Adipose tissue (tissue), 3 donors: Measurements from ENCODE around the gene ADGRV1. TPM values are rescaled to one million over a fixed set of nuclear protein-coding genes. Genes with fewer than 3 reads are reported as not detected.
"Not testable (repeated sequence)": the region's sequence is repeated elsewhere in the genome, so short reads cannot be mapped to it uniquely, and the experiment has no call there.

Experiments
- H3K27ac ChIP-seq: one replicate; pipeline ENCODE4 v1.5.1; 2013; ENCODE audit warnings: low read depth, low read length
- WGBS, 3 donors: extraction: QIAGEN DNeasy Blood & Tissue Kit; methylation state at CpG; one replicate each; pipeline ENCODE4 v1.1.7; 2013; 5-methylcytosine and 5-hydroxymethylcytosine counted together
- polyA plus RNA-seq, 3 donors: library from polyadenylated mRNA; stranded (reverse); fragments of 200-250 nt; gene quantifications; one replicate each; pipeline ENCODE4 v1.2.3, GENCODE V29; 2013
- donor health status: healthy with polysubstance abuse.
- donor health status: Bipolar disorder and iron deficiency.
- donor health status: healthy.

Gene ADGRV1
- polyA plus RNA-seq, 3 donors: 0.33 to 1.6 (median 0.34) TPM

DNA sequence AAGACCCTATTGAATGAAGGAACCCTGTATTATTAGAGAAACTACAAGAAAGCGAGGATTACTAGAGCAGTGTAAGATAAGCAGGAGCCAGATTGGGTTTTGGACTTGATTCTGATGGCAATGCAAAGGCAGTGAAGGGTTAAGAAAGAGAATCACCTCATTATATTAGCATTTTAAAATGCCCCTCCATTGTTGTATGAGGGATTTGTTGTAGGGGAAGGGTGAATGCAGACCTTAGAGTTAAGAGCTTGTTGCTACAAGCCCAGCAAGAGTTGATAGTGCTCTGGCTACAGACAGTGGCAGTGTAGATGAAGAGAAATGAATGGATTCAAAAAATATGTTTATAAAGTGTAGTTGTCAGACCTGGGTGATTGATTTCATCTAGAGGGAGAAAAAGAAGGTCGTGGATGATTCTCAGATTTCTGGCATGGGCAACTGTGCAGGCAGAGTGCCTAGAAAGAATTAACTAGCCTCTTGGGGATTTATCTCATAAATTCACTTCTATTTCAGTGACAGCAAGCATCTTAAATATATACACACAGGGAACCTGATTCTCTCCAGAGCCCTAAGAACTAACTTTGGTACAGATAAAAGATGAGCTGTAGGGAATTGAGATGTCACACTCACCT is 479.7 kb downstream of the ADGRV1 start:
- WGBS, 3 donors: 53 to 60% (median 57%) methylated on average over 2 of the region's 2 CpGs
- H3K27ac ChIP-seq: no peak overlapping the region

DNA sequence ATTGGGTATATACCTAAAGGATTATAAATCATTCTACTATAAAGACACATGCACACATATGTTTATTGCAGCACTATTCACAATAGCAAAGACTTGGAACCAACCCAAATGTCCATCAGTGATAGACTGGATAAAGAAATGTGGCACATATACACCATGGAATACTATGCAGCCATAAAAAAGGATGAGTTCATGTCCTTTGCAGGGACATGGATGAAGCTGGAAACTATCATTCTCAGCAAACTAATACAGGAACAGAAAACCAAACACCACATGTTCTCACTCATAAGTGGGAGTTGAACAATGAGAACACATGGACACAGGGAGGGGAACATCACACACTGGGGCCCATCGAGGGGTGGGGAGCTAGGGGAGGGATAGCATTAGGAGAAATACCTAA is 482.5 kb downstream of the ADGRV1 start:
- 83 to 100% (median 93%) methylated on average over 1 of the region's 1 CpG for WGBS, 3 donors
- not testable (repeated sequence) for H3K27ac ChIP-seq

DNA sequence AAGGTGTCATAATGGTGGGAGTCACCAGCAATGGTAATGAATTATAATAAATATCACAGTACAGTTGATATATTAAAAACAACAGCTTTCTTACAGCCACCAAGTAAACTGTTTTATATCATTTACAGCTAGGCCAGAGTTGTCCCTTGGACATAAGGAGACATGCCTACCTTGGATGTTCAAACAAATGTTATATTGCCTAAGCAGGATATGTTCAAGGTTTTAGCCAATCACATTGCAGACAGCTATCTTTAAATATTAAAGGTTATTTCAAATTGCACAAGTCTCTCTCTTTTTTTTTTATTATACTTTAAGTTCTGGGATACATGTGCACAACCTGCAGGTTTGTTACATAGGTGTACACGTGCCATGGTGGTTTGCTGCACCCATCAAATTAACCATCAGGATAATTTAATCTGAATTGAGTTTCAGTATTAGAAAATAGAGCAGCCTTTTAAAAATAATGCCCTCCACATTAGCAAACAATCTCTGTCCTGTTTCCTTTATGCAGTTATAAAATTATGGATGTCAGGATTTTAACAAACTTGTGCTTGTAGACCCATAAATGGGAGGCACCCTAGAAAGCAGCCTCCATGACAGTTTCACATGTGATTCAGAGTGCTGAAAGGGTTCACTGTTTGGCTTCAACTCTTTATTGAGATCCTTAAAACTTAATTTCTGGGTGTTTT is 483.8 kb downstream of the ADGRV1 start:
- H3K27ac ChIP-seq: no peak overlapping the region
- 91 to 97% (median 94%) methylated on average over 1 of the region's 1 CpG for WGBS, 3 donors

DNA sequence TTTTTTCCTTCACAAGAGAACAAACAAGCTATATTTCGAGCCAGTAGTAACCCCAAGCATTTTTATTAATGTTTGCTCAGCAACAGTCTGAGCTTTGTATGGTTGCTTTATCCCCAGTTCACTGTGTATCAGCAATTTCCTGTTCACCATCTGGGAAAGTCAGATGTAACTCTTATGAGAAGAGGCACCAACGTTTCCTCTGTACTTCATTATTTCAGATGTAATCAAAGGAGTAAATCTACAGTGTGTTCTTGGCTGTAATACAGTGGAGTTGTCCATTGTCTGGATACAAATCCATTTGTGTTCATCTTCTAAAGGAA is 484.3 kb downstream of the ADGRV1 start:
- no peak overlapping the region for H3K27ac ChIP-seq
- WGBS, 3 donors: 29 to 37% (median 34%) methylated on average over 2 of the region's 2 CpGs

DNA sequence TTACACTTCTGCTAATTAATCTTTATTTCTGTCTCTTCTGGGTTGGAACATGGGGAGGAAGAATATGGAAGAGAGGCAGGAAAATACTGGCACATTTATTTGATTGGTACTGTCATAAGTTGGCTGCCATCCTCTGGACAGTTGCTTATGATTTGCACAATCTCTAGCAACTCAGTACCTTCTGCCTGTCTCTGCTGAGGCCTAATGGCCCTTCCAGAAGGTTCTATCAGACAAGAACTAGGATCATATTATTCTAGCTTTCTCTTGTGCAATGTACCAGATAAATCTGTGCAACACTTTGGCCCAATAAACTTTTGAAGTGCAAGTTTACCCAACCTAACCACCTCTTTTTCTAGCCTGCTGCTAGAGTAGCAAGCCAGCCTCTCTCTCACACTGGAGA is 489.5 kb downstream of the ADGRV1 start:
- no peak overlapping the region for H3K27ac ChIP-seq

DNA sequence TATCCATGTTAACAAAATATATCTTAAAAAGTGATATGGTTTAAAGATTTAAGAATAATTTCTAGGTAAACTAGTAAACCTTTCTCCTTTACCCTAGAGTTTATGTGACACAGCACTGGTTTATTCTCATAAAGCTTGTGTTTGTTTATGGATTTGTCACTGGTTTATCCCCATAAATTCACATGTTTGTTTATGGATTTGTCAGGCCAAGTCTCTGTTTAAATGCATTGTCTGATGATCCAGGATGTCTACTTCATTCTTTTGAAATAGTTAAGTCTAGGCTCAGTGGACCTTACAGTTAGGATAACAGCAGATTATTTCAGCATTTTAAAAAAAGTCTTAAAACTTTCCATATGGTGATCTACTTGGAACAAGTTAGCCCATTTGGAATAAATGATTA is 490.5 kb downstream of the ADGRV1 start:
- H3K27ac ChIP-seq: no peak overlapping the region

DNA sequence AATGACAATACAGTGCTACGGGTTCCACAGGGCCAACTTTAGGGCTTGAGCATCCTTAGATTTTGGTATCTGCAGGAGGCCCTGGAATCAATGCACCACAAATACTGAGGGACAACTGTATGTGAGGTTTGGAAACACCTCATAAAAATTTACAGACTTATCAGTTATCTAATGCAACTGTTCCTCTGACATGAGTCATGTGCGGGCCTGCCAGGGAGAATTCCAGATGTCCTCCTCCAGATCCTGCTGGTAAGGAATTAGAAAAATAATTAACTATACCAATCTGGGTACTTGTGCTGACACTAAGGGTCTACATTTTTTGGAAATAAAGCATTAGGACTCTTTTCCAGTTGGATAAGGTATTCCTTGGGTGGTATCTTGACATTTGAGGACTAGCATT is 491.2 kb downstream of the ADGRV1 start:
- whole genome bisulfite sequencing, 3 donors: 89 to 96% (median 91%) methylated on average over 2 of the region's 2 CpGs
- no peak overlapping the region for H3K27ac ChIP-seq

DNA sequence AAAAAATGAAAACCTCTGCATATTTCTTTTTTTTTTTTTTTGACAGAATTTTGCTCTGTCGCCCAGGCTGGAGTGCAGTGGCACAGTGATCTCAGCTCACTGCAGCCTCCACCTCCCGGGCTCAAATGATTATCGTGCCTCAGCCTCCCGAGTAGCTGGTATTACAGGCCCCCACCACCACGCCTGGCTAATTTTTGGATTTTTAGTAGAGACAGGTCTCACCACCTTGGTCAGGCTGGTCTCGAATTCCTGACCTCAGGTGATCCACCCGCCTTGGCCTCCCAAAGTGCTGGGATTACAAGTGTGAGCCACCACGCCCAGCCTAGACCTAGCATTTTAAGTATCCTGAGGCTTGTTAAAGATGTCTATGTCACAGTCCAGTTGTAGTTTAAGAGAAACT is 493.8 kb downstream of the ADGRV1 start:
- not testable (repeated sequence) for H3K27ac ChIP-seq
- 93 to 96% (median 95%) methylated on average over 8 of the region's 8 CpGs for WGBS, 3 donors

DNA sequence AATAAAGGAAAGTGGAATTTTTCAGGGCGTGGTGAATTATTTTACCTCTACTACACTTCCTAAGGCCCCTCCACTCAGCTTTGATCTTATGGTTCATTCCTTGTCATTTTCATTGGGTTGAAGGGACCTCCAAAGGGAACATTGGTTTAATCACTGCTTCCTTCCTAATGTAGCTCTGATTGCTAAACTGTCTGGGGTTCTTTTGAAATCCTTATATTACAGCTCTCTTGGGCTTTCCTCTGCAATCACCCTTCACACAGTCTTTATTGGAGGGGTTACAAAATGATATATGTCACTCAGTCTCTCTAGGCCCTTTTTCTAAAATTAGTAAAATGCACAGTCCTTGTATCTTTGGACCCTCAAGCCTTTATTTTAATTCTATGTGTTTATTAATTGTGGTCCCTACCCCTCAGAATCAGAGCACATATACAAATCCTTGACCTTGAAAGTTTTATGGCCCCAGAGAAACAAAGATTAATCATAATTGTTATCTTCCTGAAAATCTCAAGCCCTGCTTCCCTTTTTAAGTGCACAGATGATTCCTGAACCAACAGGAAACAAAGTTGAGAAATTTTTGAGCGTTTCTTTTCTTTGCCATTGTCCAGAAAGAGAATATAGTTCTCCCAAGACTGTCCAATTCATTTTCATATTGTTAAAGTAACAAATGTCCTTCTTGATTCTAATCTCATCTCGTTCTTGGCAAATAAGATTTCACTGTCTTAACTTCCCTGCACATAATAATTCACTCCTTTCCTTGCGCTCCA is 494.6 kb downstream of the ADGRV1 start:
- 31 to 72% (median 33%) methylated on average over 4 of the region's 4 CpGs for WGBS, 3 donors
- H3K27ac ChIP-seq: no peak overlapping the region

DNA sequence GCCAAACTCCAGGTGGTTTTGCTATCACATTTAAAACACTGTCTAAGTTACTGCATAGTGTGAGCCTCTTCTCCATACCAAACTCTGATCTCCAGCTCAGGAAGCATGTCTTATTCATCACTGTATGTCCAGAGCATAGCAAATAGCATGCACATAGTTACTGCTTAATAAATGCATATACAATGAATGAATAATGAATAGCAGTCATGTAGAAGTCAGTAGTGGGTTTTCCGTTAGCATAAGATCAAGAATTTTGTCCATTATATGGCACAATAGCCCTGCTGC is 495.1 kb downstream of the ADGRV1 start:
- 57 to 92% (median 72%) methylated on average over 1 of the region's 1 CpG for WGBS, 3 donors
- H3K27ac ChIP-seq: no peak overlapping the region

DNA sequence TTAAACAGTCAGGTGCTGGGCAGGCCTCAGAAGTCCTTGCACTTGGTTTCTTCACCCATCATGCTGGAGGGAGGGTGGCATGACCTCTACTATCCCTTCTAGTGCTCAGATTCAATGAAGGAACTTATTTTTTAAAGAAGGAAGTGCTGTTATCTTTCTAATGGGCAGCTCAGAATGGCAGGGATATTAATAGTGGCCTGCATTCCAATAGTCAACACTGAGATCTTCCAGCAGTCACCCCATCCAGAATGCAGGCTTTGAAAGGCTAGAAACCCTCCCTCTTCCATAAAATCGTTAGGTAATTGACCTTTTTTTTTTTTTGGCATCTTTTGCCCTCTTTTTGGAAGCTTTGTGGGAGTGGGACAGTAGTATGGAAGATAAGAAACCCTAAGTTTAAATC is 499.6 kb downstream of the ADGRV1 start:
- no peak overlapping the region for H3K27ac ChIP-seq
- WGBS, 3 donors: 0 to 22% (median 5%) methylated on average over 1 of the region's 1 CpG

DNA sequence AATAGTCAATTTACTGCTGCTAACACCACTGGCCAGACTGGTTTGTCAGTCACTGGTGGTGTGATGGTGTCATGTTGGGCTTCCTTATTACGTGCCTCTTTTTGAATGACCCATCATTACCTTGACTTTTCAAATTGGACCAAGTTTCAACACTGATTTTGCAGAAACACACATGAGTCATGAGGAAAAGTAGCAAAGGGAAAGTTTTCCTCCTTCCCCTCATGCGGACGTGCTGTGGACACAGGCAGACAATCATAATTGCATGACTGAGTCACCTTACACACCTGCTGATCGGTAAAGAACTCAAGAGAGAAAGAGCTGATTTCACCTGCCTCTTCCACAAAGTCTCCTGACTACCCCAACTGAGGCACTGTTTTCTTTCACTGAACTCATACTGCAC is 500.0 kb downstream of the ADGRV1 start:
- H3K27ac ChIP-seq: no peak overlapping the region
- whole genome bisulfite sequencing, 3 donors: 72 to 90% (median 86%) methylated on average over 4 of the region's 4 CpGs

DNA sequence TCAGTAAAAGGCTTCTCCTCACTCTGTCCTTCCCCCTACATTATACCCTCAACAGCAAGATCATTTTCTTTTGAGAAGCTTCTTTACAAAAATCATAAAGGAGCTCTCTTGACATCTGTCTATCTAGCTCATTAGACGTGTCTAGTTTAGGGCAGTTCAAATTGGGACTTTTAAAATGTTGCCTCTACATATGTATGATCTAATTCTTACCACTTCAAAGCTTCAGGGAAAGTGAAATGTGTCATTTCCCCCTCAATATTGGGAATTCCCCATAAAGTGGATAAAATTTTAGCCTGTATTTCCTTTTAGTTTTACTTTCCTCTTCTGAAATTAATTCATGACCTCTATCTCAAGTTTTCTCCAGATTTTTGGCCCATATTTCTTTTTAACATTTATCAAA is 500.8 kb downstream of the ADGRV1 start:
- no peak overlapping the region for H3K27ac ChIP-seq
- 51 to 77% (median 70%) methylated on average over 1 of the region's 1 CpG for WGBS, 3 donors

DNA sequence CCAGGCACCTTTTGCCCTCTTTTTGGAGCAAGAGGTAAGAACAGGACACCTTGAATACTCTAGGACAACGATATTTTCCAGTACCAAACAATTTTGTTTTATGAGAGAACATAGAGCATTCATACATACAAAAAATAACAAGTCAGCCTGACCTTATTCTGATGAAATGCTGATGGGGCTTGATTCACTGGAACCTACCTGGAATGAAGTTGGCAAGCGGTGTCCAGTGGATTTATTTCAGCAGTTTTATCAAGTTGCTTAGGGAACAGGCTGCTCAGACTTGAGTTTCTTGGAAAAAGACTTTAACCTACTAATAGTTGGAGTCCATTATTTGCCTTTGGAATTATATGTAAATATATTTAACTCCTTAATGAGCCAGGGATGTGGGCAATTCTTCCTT is 502.5 kb downstream of the ADGRV1 start:
- 80 to 93% (median 82%) methylated on average over 2 of the region's 2 CpGs for WGBS, 3 donors
- H3K27ac ChIP-seq: no peak overlapping the region

DNA sequence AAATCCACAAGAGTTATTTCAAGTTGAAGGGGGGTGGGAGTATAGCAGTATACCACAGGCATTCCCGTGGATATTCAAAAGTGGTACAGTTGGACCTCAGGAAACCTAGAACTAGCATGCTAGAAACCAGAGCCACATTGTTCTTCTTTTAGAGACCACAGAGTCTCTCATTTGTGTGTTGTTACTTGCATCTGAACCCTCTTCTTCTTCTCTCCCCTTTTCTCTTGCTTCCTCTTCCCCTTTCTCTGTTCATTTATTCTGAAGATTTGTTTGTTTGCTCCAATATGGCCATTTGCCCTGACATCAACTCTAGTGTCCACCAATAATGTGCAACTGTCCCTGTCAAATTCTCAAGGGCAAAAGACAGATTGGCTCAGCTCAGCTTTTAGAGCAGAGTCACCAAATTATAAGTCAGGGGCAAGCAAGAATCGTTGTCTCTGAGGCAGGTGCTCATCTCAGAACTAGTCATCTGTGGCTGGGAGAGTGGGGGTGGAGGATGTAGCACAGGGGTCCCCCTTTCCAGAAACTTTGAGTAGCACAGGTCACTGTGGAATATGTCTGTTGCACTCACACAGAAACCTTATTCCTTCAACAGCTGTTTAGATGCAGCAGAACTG is 503.5 kb downstream of the ADGRV1 start:
- 56 to 58% (median 57%) methylated on average over 2 of the region's 2 CpGs for WGBS, 3 donors
- H3K27ac ChIP-seq: no peak overlapping the region

DNA sequence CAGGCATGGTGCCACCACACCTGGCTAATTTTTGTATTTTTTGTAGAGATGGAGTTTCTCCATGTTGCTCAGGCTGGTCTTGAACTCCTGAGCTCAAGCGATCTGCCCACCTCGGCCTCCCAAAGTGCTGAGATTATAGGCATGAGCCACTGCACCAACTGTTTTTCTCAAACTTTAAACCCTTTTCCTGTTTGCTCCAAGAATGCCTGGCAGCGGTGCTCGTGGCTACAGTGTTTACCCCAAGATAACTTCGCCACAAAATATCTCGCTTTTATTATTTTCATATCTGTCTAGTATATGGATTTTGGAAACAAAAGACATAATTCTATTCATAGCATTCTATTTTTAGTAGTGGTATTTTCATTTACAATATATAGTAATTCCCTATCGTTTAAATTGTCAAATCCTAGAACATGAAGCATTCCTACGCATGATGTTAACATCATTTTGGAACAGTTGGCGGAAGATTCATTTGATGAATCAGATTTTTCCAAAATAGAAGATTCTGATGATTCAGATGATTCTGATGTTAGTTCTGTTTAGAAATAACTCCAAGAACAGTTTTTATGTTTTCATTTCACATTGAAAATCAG is 504.6 kb downstream of the ADGRV1 start:
- WGBS, 3 donors: 54 to 64% (median 56%) methylated on average over 9 of the region's 9 CpGs
- not testable (repeated sequence) for H3K27ac ChIP-seq

DNA sequence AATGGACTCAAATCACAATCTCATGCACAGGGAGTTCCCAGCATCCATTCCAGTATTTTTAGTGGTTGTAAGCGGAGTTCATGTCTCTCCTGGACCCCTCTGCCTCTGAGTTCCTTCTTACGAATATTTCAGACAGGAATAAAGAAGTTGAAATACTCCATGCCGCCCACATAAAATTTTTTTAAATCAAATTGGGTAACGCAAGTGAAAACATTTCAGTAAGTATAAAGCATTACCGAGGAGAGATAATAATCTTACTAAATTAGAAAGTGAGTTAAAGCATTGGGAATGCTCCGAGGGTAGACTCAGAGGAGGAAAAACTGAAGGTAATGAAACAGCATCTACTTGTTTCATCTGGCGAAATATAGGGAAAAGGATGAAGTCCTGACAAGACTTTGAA is 506.9 kb downstream of the ADGRV1 start:
- WGBS, 3 donors: 83 to 92% (median 84%) methylated on average over 7 of the region's 7 CpGs
- H3K27ac ChIP-seq: no peak overlapping the region

DNA sequence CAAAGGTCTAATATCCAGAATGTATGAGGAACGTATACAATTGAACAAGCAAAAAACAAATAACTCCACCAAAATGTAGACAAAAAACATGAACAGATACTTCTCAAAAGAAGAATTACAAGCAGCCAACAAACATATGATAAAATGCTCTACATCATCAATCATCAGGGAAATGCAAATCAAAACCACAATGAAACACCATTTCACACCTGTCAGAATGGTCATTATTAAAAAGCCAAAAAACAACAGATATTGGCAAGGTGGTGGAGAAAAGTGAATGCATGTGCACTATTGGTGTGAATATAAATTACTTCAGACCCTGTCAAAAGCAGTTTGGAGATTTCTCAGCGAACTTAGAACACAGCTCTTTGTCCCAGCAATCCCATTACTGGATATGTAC is 510.8 kb downstream of the ADGRV1 start:
- H3K27ac ChIP-seq: no peak overlapping the region
- 94 to 99% (median 96%) methylated on average over 2 of the region's 2 CpGs for WGBS, 3 donors

DNA sequence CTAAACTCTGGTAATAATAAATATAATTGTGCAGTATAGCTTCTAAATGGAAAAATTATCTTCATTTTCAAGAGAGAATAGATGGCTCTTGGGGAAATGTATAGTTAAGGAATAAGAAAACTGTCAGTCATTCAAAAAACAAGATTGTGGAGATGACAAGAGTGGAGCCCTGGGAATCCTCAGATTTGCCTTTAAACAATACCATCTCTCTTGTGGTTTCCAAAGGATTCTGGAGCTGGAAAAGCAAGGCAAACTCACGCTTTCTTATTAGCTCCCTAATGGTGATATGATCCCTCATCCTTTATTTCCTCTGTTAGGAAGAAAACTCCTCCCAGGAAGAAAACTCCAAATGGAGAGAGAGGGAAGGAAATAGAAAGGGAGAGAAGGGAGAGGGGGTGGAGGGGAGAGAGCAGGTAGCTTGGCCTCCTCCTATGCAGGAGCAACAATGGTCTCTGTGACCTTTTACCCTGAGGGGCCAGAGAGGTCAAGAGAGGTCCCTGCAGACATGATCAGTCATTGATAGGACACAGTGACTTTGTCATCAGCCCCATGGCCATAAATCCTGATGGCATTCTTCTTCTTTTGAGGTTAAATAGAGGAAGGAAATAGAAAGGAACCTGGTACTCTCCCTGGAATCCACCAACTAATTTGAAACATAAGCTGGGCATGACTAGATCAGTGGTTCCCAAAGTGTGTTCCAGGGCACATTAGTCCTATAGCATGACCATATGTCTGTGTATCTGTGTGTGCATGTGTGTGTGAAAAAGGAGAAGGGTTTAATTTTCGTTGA is 512.4 kb downstream of the ADGRV1 start:
- no peak overlapping the region for H3K27ac ChIP-seq
- 92 to 94% (median 93%) methylated on average over 2 of the region's 2 CpGs for WGBS, 3 donors
